Effector CD4-positive, alpha-beta T cell (primary cell): ENCODE results near the gene GPALPP1.
"Not testable (repeated sequence)": the region's sequence is repeated elsewhere in the genome, so short reads cannot be mapped to it uniquely, and the experiment has no call there.

ENCODE experiments used
- DNase-seq: peaks from one replicate; pipeline ENCODE4 v3.0.0-alpha.2; 2020

Gene GPALPP1

DNA sequence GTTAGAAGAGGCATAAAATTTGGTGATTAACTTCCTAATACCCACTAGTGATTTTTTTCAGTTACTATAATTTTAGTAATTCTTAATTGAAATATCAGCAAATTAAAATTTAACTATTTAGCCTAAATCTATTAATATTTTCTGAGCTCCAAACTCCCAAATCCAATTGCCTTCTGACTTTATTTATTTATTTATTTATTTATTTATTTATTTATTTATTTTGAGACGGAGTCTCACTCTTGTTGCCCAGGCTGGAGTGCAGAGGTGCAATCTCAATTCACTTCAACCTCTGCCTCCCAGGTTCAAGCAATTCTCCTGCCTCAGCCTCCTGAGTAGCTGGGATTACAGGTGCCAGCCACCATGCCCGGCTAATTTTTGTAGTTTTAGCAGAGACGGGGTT, 74.6 kb downstream of the GPALPP1 start:
- not testable (repeated sequence) for DNase-seq

DNA sequence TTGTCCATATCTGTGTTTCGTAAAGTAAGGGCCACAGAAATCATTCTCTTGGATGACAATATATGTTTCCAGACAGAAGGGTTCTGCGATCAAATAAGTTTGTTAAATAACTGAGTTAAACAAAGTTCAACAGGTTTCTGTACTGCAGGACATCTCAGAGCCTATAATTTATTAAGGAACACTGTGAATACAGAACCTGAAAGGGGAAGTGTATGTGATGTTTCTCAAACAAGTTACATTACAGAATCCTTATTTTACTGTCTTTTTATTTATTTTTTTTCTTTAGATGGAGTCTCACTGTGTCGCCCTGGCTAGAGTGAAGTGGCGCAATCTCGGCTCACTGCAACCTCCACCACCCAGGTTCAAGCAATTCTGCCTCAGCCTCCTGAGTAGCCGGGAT, 75.6 kb downstream of the GPALPP1 start:
- no peak for DNase-seq

DNA sequence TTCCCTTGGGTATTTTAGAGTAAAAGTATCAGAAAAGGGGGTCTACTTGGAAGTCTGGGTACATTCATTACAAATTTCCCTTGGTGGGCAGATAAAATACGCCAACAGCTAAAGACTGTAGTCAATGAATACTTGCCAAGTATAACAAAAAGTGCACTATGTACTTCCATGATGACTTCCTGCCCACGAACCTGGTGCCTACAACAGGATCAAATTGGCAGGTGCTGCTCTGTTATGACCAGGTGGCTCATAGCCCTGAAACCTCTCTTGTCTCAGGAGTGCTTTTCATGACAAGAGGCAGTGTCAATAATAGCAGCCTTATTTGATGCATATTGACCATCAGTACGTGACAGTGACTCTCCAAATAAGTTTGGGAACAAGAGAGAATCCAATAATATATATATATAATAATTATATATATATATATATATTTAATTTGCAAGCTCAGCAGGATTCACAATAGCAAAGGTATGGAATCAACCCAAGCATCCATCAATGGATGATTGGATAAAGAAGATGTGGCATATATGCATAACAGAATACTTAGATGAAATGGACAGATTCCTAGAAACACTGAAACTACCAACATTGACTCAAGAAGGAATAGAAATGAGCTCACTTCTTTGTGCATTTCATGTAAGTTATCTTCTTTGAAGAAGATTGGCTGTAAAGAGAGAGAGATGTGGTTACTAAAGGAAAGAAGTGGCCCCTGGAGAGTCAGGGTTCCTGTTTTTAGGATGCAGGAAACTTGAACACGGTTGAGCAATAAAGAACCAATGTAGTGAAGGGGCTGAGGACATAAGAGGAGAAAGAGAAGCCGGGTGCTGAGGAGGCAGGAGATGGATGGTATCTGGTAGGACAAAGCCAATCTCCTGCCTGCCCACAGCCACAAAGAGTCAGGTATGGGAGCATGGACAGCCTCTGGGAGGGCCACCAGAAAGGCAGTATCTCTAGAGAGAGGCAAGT, 79.0 kb downstream of the GPALPP1 start:
- no peak for DNase-seq

DNA sequence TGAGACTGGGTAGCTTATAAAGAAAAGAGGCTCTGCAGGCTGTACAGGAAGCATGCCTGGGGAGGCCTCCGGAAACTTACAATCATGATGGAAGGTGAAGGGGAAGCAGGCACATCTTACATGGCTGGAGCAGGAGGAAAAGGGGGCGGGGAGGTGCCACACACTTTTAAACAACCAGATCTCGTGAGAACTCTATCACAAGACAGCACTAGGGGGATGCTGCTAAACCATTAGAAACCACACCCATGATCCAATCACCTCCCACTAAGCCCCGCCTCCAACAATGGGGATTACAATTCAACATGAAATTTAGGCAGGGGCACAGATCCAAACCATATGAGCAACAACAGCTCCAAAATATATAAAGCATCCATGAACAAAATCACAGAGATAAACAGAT, 84.5 kb downstream of the GPALPP1 start:
- DNase-seq = no peak

DNA sequence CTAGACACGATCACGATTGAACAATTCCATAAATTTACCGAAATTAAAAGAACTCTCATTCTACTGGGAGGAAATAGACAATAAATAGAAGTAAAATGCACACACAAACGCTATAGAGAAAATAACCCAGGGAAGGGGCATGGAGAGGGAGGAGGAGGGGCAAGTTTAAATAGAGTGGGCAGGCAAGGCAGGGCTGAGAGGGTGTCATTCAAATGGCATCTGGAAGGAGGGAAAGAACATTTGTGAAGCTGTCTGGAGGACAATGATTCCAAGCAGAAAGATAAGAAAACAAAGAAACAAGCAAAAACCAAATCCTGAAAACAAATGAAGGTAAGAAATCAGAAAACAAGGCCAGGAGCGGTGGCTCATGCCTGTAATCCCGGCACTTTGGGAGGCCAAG, 85.4 kb downstream of the GPALPP1 start:
- no peak for DNase-seq

DNA sequence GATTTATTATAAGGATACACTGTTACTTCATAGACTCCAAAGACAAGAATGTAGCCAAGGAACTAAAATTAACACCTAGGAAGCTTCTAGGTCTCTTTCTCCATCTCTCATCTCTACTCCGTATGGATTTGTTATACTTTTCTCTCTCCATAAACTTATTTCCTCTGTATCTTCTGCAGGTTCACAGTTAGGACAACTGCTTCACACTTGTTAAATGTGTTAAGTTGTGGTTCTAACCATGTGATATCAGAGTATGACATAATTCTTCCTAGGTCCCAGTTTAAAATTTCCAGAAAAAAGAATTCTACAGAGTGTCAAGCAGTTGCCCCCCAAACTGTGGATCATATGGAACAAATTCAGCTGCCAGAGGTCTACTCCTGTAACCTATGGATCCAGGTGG, 88.7 kb downstream of the GPALPP1 start:
- DNase-seq = no peak
